ENCODE measurements around the gene OR4M1. TPM values are rescaled to one million over a fixed set of nuclear protein-coding genes. Genes with fewer than 3 reads are reported as not detected.
"Not testable (repeated sequence)": the region's sequence is repeated elsewhere in the genome, so short reads cannot be mapped to it uniquely, and the experiment has no call there.

The OR4M1 gene
- total RNA-seq, 1 donor from 2014 or later = not detected

GRCh38 chr14:19823178-19823577, 49.9 kb downstream of the OR4M1 start:
- Mint-ChIP-seq H3K9me3 (ENCODE audit: unreplicated experiment) (peaks cover 10% of the 10 kb centered on the region), H3K4me1 (ENCODE audit: low read depth, unreplicated experiment) (no peaks in the 10 kb centered on the region), H3K36me3 (ENCODE audit: unreplicated experiment) (no peaks in the 10 kb centered on the region), H3K27ac (ENCODE audit: unreplicated experiment) (no peak overlapping the region), H3K4me3 (ENCODE audit: unreplicated experiment) (no peak overlapping the region), H3K27me3 (ENCODE audit: unreplicated experiment) (no peaks in the 10 kb centered on the region)
- DNase-seq = no peak
- TF ChIP-seq, protein P1, sequence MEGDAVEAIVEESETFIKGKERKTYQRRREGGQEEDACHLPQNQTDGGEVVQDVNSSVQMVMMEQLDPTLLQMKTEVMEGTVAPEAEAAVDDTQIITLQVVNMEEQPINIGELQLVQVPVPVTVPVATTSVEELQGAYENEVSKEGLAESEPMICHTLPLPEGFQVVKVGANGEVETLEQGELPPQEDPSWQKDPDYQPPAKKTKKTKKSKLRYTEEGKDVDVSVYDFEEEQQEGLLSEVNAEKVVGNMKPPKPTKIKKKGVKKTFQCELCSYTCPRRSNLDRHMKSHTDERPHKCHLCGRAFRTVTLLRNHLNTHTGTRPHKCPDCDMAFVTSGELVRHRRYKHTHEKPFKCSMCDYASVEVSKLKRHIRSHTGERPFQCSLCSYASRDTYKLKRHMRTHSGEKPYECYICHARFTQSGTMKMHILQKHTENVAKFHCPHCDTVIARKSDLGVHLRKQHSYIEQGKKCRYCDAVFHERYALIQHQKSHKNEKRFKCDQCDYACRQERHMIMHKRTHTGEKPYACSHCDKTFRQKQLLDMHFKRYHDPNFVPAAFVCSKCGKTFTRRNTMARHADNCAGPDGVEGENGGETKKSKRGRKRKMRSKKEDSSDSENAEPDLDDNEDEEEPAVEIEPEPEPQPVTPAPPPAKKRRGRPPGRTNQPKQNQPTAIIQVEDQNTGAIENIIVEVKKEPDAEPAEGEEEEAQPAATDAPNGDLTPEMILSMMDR (IDR thresholded peaks at IDR 0.05; ENCODE audit: partially characterized antibody, unreplicated experiment) = no peak

- TF ChIP-seq, protein P1 (IDR thresholded peaks at IDR 0.05; ENCODE audit: partially characterized antibody, unreplicated experiment) = no peak
- Mint-ChIP-seq H3K27me3 (ENCODE audit: unreplicated experiment) (no peaks in the 10 kb centered on the region), H3K4me3 (ENCODE audit: unreplicated experiment) (no peak overlapping the region), H3K27ac (ENCODE audit: unreplicated experiment) (no peak overlapping the region), H3K4me1 (ENCODE audit: low read depth, unreplicated experiment) (no peaks in the 10 kb centered on the region), H3K9me3 (ENCODE audit: unreplicated experiment) (peaks cover 10% of the 10 kb centered on the region), H3K36me3 (ENCODE audit: unreplicated experiment) (no peaks in the 10 kb centered on the region)
- DNase-seq = no peak
Measured at GRCh38 chr14:19823765-19824164, 50.5 kb downstream of the OR4M1 start.

DNA sequence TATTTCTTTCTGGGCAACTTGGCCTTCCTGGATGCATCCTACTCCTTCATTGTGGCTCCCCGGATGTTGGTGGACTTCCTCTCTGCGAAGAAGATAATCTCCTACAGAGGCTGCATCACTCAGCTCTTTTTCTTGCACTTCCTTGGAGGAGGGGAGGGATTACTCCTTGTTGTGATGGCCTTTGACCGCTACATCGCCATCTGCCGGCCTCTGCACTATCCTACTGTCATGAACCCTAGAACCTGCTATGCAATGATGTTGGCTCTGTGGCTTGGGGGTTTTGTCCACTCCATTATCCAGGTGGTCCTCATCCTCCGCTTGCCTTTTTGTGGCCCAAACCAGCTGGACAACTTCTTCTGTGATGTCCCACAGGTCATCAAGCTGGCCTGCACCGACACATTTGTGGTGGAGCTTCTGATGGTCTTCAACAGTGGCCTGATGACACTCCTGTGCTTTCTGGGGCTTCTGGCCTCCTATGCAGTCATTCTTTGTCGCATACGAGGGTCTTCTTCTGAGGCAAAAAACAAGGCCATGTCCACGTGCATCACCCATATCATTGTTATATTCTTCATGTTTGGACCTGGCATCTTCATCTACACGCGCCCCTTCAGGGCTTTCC, 54.4 kb downstream of the OR4M1 start:
- H3K36me3 Mint-ChIP-seq (ENCODE audit: unreplicated experiment); H3K27me3 Mint-ChIP-seq (ENCODE audit: unreplicated experiment); H3K4me1 Mint-ChIP-seq (ENCODE audit: low read depth, unreplicated experiment); DNase-seq; H3K4me3 Mint-ChIP-seq (ENCODE audit: unreplicated experiment); H3K9me3 Mint-ChIP-seq (ENCODE audit: unreplicated experiment); H3K27ac Mint-ChIP-seq (ENCODE audit: unreplicated experiment): not testable (repeated sequence)

GRCh38 chr14:19828314-19828713, 55.0 kb downstream of the OR4M1 start:
- no peak overlapping the region for H3K4me3 Mint-ChIP-seq (ENCODE audit: unreplicated experiment)
- no peak for DNase-seq
- H3K4me1 Mint-ChIP-seq (ENCODE audit: low read depth, unreplicated experiment) = no peaks in the 10 kb centered on the region
- H3K27me3 Mint-ChIP-seq (ENCODE audit: unreplicated experiment) = no peaks in the 10 kb centered on the region
- TF ChIP-seq, protein P1 (IDR thresholded peaks at IDR 0.05; ENCODE audit: partially characterized antibody, unreplicated experiment) = no peak
- no peak overlapping the region for H3K27ac Mint-ChIP-seq (ENCODE audit: unreplicated experiment)
- no peaks in the 10 kb centered on the region for H3K9me3 Mint-ChIP-seq (ENCODE audit: unreplicated experiment)
- H3K36me3 Mint-ChIP-seq (ENCODE audit: unreplicated experiment) = peaks cover under 1% of the 10 kb centered on the region

Other genes starting within 250 kb of the OR4M1 start
- not detected for gene OR11H2, start 59.6 kb upstream of the OR4M1 start, total RNA-seq (ENCODE audit: unreplicated experiment)
- not detected for gene OR4Q3, start 29.9 kb upstream of the OR4M1 start, total RNA-seq (ENCODE audit: unreplicated experiment)
- not detected for gene OR4N2, start 30.3 kb downstream of the OR4M1 start, total RNA-seq (ENCODE audit: unreplicated experiment)
- gene OR4K2, start 101.6 kb downstream of the OR4M1 start, total RNA-seq (ENCODE audit: unreplicated experiment) = not detected
- gene OR4K5, start 147.1 kb downstream of the OR4M1 start, total RNA-seq (ENCODE audit: unreplicated experiment) = not detected
- gene OR4K1, start 157.4 kb downstream of the OR4M1 start, total RNA-seq (ENCODE audit: unreplicated experiment) = not detected
- gene OR4K15, start 202.1 kb downstream of the OR4M1 start, total RNA-seq (ENCODE audit: unreplicated experiment) = not detected
- not detected for gene OR4Q2, start 228.7 kb downstream of the OR4M1 start, total RNA-seq (ENCODE audit: unreplicated experiment)
- not detected for gene OR4K14, start 245.8 kb downstream of the OR4M1 start, total RNA-seq (ENCODE audit: unreplicated experiment)

Data from glutamatergic neuron (in vitro differentiated cells).